GM12878 (cell line): ENCODE results near the gene IER5. TPM values are rescaled to one million over a fixed set of nuclear protein-coding genes. Genes with fewer than 3 reads are reported as not detected.

Experiments used
- ATAC-seq: fragments of 200-7000 bp; cut with Tn5 transposase; 3 replicates; pipeline ENCODE4 v1.9.1; 2020; ENCODE audit warnings: mild to moderate bottlenecking, moderate library complexity
- BruUV-seq: library from RNA; stranded (reverse); fragments of 400-500 nt; replicated peaks from 2 replicates; lab custom pipeline; 2021; lab: Mats Ljungman, UMichigan
- CTCF ChIA-PET: fragments of 300-600 bp; sonication (Branson Sonifier 250); formaldehyde crosslinking; extraction: SDS; loops from one replicate; lab custom pipeline; 2021; ENCODE audit warnings: inconsistent platforms; lab: Yijun Ruan, JAX
- POLR2A ChIA-PET: fragments of 350-600 bp; formaldehyde crosslinking; extraction: SDS; loops from one replicate; lab custom pipeline; 2021; ENCODE audit warnings: inconsistent platforms; lab: Charles Lee
- RAD21 ChIA-PET: fragments of 300-600 bp; sonication (Branson Sonifier 250); formaldehyde crosslinking; loops from one replicate; lab custom pipeline; 2023; ENCODE audit warnings: antibody characterized with exemption; ENCODE audit not compliant: unreplicated experiment; lab: Charles Lee
- SMC1A ChIA-PET: fragments of 300-600 bp; sonication (Branson Sonifier 250); formaldehyde crosslinking; loops from one replicate; lab custom pipeline; 2023; ENCODE audit not compliant: unreplicated experiment, uncharacterized antibody; lab: Charles Lee
- DNase-seq: peaks from one replicate; pipeline ENCODE4 v3.0.0-alpha.2; 2011; ENCODE audit warnings: low read depth, low spot score
- FAIRE-seq: peaks from 3 replicates; lab custom pipeline; 2011; peaks lifted over from hg19 to GRCh38; lab: Jason Lieb, UNC
- H2AFZ ChIP-seq: 2 replicates; pipeline ENCODE4 v1.6.0; 2011; ENCODE audit warnings: low read depth, low read length, control low read depth; ENCODE audit not compliant: control insufficient read depth
- H3K27ac ChIP-seq: 2 replicates; pipeline ENCODE4 v1.5.1; 2011; ENCODE audit warnings: control low read depth; ENCODE audit not compliant: control insufficient read depth, insufficient read depth
- H3K27me3 ChIP-seq, 2 experiments: replicated peaks in 1 of 2; 2 replicates each; pipeline versions ENCODE4 v1.6.0 to v1.6.1; 2011; ENCODE audit warnings: low read length in 1 of 2; ENCODE audit not compliant: control insufficient read depth in 2 of 2, insufficient read depth in 2 of 2
- H3K36me3 ChIP-seq, 2 experiments: 2 replicates each; pipeline ENCODE4 v1.5.1; 2011; ENCODE audit warnings: low read length in 1 of 2; ENCODE audit not compliant: control insufficient read depth in 2 of 2, insufficient read depth in 2 of 2
- H3K4me1 ChIP-seq: 2 replicates; pipeline ENCODE4 v1.6.1; 2011; ENCODE audit warnings: mild to moderate bottlenecking, low read length, moderate library complexity, mixed read lengths; ENCODE audit not compliant: control insufficient read depth, insufficient read depth
- H3K4me2 ChIP-seq: 2 replicates; pipeline ENCODE4 v1.6.0; 2011; ENCODE audit warnings: control low read depth; ENCODE audit not compliant: control insufficient read depth, insufficient read depth
- H3K4me3 ChIP-seq: fragments of 200-600 bp; sonication (generic); 2 replicates; pipeline ENCODE4 v1.5.1; 2016
- H3K79me2 ChIP-seq: 2 replicates; pipeline ENCODE4 v1.6.0; 2011; ENCODE audit warnings: low read length; ENCODE audit not compliant: control insufficient read depth, insufficient read depth
- H3K9ac ChIP-seq: 2 replicates; pipeline ENCODE4 v1.8.0; 2011; ENCODE audit warnings: low read length, control low read depth, mixed read lengths; ENCODE audit not compliant: control insufficient read depth, insufficient read depth
- H3K9me3 ChIP-seq: replicated peaks from 3 replicates; pipeline ENCODE4 v1.5.1; 2011; ENCODE audit warnings: mild to moderate bottlenecking, low read length; ENCODE audit not compliant: control insufficient read depth, insufficient read depth
- H4K20me1 ChIP-seq: 2 replicates; pipeline ENCODE4 v1.6.0; 2011; ENCODE audit not compliant: control insufficient read depth, insufficient read depth
- DPF2 ChIP-seq: fragments of 450-650 bp; IDR thresholded peaks from 2 replicates; pipeline ENCODE4 v1.6.1; 2017; ENCODE audit warnings: mild to moderate bottlenecking
- FOXK2 ChIP-seq: fragments of 450-650 bp; IDR thresholded peaks from 2 replicates; pipeline ENCODE4 v1.6.1; 2017; ENCODE audit warnings: mild to moderate bottlenecking, moderate library complexity
- MAX ChIP-seq: IDR thresholded peaks from 2 replicates; pipeline ENCODE4 v1.6.1; 2012; ENCODE audit warnings: low read depth, low read length, improper control_type of control experiment
- NFIC ChIP-seq: IDR thresholded peaks from 2 replicates; pipeline ENCODE4 v1.6.1; 2012; ENCODE audit warnings: low read depth, mild to moderate bottlenecking, inconsistent platforms, low read length, moderate library complexity
- NFYA ChIP-seq: IDR thresholded peaks from 2 replicates; pipeline ENCODE4 v1.6.1; 2011; ENCODE audit warnings: low read depth, mild to moderate bottlenecking, low read length, improper control_type of control experiment, borderline replicate concordance
- NFYB ChIP-seq: IDR thresholded peaks from 2 replicates; pipeline ENCODE4 v1.6.1; 2011; ENCODE audit warnings: low read depth, mild to moderate bottlenecking, low read length, improper control_type of control experiment, moderate library complexity; ENCODE audit not compliant: insufficient read depth
- RUNX3 ChIP-seq: IDR thresholded peaks from 2 replicates; pipeline ENCODE4 v1.6.1; 2012; ENCODE audit warnings: low read length, inconsistent platforms
- SUPT20H ChIP-seq: IDR thresholded peaks from 2 replicates; pipeline ENCODE4 v1.6.1; 2011; ENCODE audit warnings: low read depth, mild to moderate bottlenecking, low read length, moderate library complexity, borderline replicate concordance; ENCODE audit not compliant: control insufficient read depth
- ZNF24 ChIP-seq: fragments of 450-650 bp; IDR thresholded peaks from 2 replicates; pipeline ENCODE4 v1.6.1; 2017; ENCODE audit warnings: antibody characterized with exemption, mild to moderate bottlenecking
- WGBS: methylation state at CpG from one replicate; pipeline ENCODE4 v1.1.6; 2016; ENCODE audit warnings: low lambda C conversion rate; ENCODE audit not compliant: insufficient replicate concordance, insufficient coverage; ENCODE audit errors: missing lambda C conversion rate; 5-methylcytosine and 5-hydroxymethylcytosine counted together
- in situ Hi-C: fragments of 300-500 bp; cut with MboI; formaldehyde crosslinking; loops from 9 replicates; pipeline ENCODE4 v1.14.3; 2018; ENCODE audit warnings: mixed read lengths
- intact Hi-C: fragments of 100-400 bp; cut with micrococcal nuclease; formaldehyde crosslinking; loops from one replicate; pipeline ENCODE4 v1.14.2; 2022; ENCODE audit not compliant: unreplicated experiment
- polyA plus RNA-seq, 11 experiments: library from polyadenylated mRNA; depleted of rRNA in 4 of 11; unstranded in 6 of 11; stranded (reverse) in 5 of 11; fragments of >200 nt; fragmentation: Nextera tagmentation in 4 of 11; fragmentation: Illumina TruSeq in 1 of 11; extraction: Ambion mirVana in 4 of 11; extraction: Trizol in 1 of 11; gene quantifications; 1 replicate in 1 of 11; 2 replicates in 10 of 11; pipeline versions ENCODE4 v1.2.1 to v1.2.3, GENCODE V29; 2011 to 2016; ENCODE audit warnings: inconsistent platforms in 2 of 11, missing spikeins in 2 of 11, low read depth in 1 of 11
- total RNA-seq, 4 experiments: library from RNA; depleted of rRNA in 3 of 4; stranded (reverse); fragments of >200 nt in 3 of 4; fragmentation: Illumina TruSeq in 1 of 4; extraction: Trizol in 1 of 4; gene quantifications; 2 replicates each; pipeline versions ENCODE4 v1.2.1 to v1.2.3, GENCODE V29; 2013 to 2021

Gene IER5
- total and polyA plus RNA-seq, 10 of the 15 experiments (the other 5 are each of a cell fraction or from before 2014, with no cell fraction given): 4.3 to 75.2 (median 30.5) TPM

GRCh38 chr1:181122222-181122621, 33.7 kb downstream of the IER5 start:
- ChIA-PET SMC1A (interaction anchor here (0.8 to 36.3 kb wide), 2 partner anchors 21 to 59 kb away, joined by 3 to 1399 read pairs; partner anchors contain the start of gene IER5), CTCF (interaction anchor here (2.2 to 36.6 kb wide), 2 partner anchors 19 to 21 kb away, joined by 8 to 1067 read pairs; partner anchors contain the start of gene IER5), POLR2A (interaction anchor here (0.6 to 2.1 kb wide), 3 partner anchors 14 to 22 kb away, joined by 3 to 11 read pairs (median 9); no protein-coding TSS in a partner anchor), RAD21 (no interaction called here)
- ATAC-seq (no peak), FAIRE-seq (no peak), DNase-seq (no peak)
- WGBS: 49% methylated on average over 5 of the region's 5 CpGs
- no TSS peak for BruUV-seq
- H3K79me2 ChIP-seq: no peaks in the 10 kb centered on the region
- intact Hi-C loops (no loop called here), in situ Hi-C loops (no loop called here)
- no peak overlapping the region for H3K4me3 ChIP-seq
- TF ChIP-seq SUPT20H (no peak), MAX (no peak), NFYB (no peak), ZNF24 (no peak), RUNX3 (no peak), FOXK2 (no peak), NFYA (no peak), DPF2 (no peak), NFIC (no peak)
- H3K4me1 ChIP-seq: peaks cover 18% of the 10 kb centered on the region
- no peaks in the 10 kb centered on the region for H4K20me1 ChIP-seq
- no peak overlapping the region for H3K9ac ChIP-seq
- no peak overlapping the region for H3K4me2 ChIP-seq
- H3K27ac ChIP-seq: no peak overlapping the region
- H3K27me3 ChIP-seq: no peaks in the 10 kb centered on the region
- no peaks in the 10 kb centered on the region for H3K9me3 ChIP-seq
- H3K36me3 ChIP-seq: no peaks in the 10 kb centered on the region
- no peak overlapping the region for H2AFZ ChIP-seq
